HG02840 (cell line): ENCODE results near the gene KDM4B.

Experiments
- ATAC-seq: cut with Tn5 transposase; IDR thresholded peaks from one replicate; pipeline ENCODE4 v1.9.1; 2021; ENCODE audit warnings: mild to moderate bottlenecking, moderate library complexity, moderate number of reproducible peaks; ENCODE audit not compliant: unreplicated experiment, low FRiP score

KDM4B gene

DNA sequence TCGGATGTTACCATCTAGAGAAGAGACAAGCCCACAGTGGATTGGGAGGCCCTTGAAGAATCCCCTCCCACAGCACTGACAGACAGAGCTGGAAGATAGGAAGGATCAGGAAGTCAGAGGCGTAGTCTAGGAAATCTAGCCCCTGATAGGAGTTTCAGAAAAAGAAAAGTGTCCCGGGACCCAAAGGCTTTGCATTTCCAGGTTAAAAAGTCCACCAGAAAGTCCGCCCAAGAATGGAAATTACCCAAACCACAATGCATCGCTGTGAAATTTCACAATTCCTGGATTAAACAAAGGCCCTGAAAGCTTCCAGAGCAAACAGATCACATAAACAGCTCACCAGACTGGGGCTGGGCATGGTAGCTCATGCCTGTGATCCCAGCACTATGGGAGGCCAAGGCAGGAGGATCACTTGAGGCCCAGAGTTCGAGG is 146.9 kb downstream of the KDM4B start:
- ATAC-seq = no peak

DNA sequence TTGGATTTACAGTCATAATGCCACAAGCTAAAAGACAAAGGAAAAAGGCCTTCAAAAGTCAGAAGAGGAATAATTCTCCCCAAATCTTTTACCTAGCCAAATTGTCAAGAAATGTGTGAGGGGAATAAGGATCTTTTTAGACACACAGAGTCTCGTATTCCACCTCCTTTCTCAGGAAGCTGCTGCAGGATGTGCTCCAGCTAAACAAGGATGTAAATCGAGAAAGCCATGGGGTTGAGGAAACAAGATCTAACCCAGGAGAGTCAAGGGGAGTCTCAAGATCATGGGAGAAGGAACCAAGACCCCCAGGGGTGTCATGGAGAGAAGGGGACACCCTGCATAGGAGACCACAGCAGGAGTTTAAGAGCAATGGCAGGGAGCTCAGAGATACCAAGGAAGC is 147.4 kb downstream of the KDM4B start:
- ATAC-seq = no peak

DNA sequence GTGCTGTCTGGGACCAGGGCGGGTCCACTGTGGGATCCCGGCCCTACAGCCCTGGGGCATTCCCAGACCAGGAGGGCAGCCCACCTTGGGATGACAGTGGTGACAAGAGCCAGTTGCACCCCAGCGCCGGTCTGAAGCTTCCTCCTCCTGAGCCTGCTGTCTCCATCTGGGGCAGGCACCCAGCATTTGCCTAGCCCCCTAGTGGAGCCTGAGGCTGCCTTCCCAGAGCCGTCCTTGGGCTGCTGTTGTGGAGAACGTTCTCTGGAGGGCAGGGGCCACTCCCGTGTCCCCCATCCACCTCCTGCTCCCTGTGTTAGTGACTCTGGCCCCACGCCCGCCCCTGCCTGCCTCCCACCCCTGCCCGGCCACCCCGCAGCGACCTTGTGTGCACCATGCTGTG is 148.5 kb downstream of the KDM4B start:
- no peak for ATAC-seq

DNA sequence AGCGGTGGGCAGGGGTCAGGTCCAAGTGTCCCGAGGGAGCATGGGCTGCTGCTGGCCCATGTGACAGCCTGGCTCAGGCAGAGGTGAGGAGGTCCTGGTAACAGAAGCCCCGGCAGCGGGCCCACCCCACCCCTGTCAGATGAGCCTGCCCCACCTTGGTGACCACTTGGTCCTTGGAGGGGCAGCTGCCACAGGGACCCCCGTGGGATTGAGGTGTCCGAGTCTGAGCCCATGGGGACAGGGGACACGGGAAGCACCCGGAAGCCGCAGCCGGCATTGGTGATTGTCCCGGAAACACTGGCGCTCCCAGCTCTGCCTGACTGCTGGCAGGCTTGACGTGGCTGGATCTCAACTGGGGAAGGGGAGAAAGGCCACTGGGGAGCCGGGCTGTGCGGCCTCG is 149.1 kb downstream of the KDM4B start:
- ATAC-seq = no peak

DNA sequence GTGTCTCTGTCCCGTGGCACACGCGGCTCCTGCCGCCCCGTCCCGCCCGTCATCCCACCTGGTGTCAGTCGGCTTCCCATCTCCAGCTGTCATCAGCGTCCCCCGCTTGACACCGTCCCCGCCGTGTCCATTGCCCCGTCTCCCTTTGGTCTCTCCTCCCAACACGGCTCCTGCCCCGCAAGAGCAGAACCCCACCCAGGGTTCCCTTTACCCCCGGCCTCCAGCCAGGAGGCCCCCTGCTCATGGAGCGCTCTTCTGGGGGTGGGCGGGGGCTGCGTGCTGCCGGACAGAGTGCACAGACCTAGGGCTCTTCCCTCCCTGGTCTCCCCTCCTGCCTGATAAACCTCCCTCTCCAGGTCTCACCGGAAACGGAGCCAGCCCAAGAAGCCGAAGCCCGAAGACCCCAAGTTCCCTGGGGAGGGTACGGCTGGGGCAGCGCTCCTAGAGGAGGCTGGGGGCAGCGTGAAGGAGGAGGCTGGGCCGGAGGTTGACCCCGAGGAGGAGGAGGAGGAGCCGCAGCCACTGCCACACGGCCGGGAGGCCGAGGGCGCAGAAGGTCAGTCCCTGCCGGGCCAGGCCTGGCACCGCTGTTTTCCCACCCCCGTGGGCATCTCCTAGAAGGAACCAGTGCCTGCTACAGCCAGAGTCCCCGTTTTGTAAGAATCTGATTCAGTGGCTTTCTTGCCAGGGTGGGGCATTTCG is 150.5 kb downstream of the KDM4B start:
- no peak for ATAC-seq

DNA sequence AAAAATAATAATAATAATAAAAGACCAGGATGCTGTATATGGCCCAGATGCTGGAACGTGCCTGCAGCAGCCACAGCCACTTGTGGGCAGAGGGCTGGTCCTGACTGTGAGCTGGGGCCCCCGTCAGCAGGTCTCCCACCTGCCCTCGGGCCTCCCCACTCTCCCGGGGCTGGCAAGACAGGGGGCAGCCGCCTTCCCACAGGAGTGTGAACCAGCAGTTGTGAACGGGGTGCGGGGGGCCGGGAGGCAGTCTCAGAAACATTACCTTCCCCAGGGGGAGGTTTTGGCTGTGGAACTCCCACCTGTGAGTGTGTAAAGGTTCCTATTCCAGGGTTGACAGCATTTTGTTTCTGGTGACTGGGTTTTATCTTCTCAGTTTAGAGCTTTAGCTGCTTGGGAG is 151.4 kb downstream of the KDM4B start:
- no peak for ATAC-seq

DNA sequence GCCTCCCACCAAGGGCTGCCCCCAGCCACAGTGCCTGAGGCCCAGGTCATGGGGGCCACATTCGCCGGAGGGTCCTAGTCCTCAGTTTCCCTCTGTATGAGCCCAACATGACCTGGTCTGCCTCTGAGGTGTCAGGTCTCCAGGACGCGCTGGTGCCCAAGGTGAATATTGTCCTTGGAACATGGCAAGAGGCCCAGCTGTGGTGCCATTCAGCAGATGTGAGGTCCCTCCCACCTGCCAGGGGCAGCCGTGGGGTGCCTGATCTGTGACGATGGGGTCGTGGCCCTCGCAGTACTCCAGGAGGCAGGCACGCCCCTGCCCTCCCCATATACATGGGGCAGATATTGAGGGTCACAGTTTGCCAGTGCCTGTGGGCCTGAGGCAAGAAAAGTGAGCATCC is 151.9 kb downstream of the KDM4B start:
- no peak for ATAC-seq

DNA sequence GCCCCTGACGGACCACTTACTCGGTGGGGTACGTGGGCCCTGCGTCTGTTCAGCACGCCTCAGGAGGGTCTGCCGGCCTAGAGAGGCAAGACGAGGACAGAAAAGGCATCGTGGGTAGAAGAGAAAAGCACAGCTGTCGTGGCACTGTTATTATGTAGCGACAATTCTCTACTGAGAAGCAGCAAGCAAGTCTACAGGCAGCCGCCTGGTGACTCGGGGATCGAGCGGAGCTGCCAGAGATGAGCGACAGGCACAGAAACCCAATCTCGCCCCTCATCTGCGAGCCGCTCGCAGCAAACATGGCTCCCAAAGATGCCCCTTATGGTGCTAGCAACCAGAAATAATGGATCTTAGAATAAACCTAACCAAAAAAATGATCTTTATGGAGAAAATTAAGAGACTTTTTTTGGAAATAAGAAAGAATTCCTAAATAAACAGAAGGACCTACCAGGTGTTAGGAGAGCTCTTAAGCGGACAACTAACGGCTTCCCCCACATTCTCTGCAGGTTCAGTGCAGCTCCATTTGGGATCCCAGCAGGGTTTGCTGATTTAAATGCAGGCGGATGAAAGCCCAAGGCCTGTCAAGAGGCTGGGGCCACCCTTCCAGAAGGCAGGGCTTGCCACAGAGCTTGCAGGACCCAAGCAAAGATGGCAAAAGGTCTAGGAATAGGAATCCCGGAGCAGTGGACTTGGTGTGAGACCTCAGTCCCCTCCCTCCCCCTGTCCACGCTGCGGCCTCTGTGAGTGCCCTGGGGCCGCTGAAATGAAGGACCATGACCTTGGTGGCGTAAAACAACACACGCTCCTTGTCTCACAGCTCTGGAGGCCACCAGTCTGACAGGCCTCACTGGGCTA is 152.6 kb downstream of the KDM4B start:
- no peak for ATAC-seq

DNA sequence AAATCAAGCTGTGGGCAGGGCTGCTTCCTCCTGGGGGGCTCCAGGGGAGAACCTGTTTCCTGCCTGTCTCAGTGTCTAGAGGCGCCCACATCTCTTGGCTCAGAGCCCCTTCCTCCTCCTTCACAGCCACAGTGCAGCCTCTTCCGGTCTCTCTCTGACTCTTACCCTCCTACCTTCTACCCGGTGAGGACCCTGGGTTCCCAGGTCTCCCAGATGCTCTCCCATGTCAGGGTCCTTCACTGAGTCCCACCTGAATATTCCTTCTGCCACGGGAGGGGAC is 153.1 kb downstream of the KDM4B start:
- ATAC-seq = no peak

DNA sequence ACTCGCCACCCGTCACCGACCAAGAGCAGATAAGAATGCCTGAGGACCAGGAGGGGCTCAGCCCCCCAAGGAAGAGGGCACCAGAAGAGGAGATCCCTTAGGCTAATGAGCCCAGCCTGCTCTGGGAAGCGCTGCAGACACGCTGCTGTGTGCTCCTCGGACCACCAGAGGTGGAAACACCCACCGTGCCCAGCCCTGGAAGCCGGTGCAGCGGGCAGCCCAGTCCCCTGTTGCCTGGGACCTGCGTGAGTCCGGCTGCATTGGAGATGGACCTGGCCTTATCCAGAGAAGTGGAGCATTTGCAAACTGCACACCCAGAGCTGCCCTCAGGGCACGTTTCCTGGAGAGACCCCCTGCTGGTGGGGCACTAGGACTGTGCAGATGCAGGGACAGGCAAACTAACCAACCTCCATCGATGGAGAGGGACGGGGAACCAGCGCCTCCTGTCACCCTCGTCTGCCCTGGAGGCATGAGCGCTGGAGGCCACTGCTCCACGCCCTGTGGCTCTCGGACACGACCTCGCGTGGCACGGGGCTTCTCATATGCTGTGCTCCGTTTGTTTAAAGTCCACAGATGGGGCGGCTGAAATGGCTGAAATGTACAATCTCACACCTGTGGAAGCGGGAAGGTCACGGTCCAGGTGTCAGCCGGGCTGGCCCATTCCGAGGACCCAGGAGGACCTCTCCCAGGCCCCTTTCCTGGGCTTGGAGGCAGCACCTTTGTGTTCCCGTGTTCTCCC is 153.9 kb downstream of the KDM4B start:
- ATAC-seq = no peak

DNA sequence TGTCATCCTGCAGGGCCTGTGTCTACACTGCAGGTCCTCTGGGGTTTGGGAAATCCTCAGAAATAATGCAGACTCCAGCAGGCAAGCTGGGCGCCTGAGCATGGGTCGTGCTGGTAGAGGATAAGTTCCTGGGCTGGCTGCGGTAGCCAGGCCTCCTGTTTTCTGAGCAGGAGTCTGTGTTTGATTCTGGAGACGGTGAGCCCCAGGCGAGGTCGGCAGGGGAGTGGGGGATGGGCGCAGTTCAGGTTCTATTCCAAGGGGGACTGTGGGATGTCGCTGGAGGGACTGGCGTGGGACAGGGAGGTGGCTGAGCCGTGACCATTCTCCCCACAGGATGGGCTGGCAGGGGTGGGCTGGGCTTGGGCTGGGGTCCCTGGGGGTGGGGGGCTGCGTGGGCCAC is 154.7 kb downstream of the KDM4B start:
- no peak for ATAC-seq

DNA sequence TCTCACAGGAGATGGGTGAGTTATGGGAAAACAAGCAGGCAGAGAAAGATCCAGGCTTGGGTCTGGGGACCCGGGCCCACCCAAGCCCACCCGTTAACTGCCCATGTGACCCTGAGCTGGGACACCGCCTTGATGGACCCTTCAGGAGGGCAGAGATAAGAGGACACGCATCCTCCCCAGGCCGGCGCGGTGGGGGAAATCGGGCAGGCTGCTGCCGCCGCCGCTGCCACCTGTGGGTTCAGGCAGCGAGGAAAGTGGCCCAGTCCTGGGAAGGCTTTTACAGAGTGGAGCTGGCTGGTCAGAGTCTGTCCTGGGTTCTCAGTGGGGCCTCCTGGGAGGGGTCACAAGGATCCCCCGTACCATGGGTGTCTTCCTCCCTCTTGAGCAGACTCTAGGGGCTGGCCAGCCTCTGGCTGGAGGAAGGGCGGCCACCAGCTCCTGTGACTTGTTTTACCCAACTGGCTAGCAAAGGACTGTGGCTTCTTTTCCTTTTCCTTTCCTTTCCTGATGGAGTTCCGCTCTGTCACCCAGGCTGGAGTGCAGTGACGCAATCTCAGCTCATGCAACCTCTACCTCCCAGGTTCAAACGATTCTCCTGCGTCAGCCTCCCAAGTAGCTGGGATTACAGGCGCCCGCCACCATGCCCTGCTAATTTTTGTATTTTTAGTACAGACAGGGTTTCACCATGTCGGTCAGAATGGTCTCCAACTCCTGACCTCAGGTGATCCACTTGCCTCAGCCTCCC is 155.4 kb downstream of the KDM4B start:
- ATAC-seq = no peak

DNA sequence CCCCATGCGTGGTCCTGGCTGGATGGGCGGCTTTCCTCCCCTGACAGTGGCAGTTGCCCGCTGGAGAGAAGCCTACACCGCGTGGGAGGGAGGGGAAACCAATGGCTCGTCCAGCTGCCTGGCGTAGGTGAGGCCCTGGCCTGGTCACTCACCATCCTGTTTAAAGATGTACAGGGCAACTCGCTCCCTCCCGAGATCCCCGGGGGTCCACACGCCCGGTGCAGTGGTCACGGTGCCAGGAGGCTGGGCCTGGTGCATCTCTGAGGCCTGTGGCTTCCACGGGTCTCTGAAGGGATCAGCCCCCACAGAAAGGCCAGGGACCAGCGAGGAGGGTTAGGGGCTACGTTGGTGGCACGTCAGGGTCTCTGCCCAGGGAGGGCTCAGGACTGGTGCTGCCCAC is 156.5 kb downstream of the KDM4B start:
- no peak for ATAC-seq

DNA sequence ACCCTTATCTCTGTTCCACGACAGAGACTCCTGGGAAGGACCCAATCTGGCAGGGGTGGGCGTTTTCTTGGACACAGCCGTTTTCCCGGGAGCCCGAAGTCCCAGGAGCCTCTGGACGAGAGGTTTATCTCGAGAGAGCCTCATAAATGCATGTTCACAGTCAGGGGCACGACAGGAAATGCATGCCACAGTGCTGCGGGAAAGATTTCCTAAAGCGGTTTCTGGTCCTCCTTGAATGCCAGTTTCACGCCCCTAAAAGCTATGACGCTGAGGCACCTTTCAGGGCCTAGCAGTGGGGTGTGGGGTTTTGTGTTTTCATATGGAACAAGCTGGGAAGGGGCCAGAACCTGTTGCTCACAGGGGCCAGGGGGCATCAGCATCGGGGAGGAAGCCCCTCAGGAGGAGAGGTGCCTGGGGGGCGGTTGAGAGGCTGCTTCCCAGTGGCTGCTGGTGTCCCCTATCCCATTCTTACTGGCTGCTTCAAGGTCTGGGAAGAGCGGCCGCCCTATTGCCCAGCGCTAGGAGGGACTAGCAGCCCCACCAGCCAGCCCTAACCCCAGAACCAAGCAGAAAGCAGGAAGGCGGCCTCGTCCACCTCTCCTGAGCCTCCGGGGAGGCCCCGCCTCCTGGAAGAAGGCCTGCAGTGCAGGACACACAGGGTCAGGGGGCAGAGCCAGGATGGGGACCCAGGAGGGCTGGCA is 157.0 kb downstream of the KDM4B start:
- no peak for ATAC-seq

DNA sequence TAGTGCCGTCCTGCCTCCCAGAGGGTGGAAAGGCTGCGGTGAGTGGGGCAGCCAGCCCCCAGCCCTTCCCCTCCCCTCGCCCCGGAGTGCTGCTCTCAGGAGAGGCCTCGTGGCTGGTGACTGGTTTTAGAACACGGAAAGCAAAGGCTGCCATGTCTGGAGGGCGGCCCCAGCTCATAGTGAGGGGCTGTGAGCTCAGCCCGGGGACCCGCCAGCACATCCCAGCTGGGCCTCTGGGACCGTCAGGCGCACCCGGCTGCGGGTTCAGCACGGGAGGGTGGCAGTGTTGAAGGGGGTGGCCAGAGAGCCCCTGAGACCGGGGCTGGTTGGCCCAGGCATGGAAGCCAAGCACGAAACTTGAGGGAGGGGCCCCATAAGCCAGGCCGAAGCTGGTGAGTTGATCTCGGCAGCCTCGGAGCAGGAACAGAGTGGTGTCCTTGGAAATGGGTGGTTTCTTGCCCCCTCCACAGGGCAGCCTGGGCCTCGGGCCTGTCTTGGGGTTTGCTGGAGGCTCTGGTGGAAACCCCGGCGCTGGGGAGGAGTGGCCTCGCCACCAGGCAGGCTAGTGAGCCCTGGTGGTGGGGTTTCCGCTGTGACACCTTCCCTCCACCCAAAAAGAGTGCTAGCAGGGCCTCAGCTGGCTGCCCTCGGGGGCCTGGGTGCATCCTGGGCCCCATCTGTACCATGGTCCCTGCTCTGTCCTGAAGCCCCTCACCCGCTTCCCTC is 157.7 kb downstream of the KDM4B start:
- ATAC-seq = no peak

DNA sequence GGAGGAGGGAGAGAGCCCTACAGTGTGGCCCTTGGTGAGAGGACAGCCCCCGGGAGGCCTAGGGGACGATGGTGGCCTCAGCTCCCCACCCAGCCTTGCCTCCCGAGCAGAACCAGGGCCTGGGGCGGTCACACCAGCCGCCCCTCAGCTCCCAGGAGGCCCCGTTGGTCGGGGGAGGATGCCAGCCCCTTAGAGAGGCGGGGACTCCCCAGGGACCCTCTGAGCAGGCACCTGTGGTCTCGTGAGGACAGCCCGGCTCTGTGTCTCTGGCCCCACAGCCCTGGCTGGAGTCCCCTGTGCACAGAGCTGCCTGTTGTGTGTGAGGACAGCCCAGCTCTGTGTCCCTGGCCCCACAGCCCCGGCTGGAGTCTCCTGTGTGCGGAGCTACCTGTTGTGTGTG is 158.8 kb downstream of the KDM4B start:
- ATAC-seq = no peak

DNA sequence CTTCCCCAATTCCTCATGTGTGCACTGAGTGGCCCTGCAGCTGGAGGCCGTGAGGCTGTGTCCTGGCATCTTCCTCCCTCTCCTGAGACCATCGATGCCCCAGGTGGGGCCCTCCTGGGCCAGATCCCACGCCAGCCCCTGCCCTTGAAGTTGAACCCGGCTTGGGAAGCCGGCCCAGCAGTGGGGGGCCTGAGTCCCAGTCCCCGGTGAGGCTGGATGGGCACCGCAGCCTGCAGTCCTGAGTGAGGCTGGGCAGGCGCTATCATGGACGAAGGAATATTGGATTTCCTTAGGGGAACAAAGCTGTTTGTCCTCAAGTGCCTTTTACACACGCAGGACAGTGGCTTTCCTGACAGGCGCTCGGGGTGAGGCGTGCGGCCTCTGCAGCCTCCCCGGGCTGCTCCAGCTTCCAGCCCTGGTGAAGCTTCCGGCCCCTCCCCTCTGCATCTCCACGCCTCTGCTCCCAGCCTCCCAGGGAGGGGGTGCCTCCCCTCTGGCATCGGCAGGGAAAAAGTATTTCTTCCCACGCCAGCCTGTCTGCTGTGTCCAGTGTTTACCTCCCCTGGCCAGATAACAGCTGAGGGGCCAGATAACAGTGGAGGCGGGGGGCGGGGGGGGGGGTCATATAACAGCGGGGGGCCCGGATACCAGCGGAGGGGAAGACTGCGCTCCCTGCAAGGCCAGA is 159.5 kb downstream of the KDM4B start:
- ATAC-seq = no peak

DNA sequence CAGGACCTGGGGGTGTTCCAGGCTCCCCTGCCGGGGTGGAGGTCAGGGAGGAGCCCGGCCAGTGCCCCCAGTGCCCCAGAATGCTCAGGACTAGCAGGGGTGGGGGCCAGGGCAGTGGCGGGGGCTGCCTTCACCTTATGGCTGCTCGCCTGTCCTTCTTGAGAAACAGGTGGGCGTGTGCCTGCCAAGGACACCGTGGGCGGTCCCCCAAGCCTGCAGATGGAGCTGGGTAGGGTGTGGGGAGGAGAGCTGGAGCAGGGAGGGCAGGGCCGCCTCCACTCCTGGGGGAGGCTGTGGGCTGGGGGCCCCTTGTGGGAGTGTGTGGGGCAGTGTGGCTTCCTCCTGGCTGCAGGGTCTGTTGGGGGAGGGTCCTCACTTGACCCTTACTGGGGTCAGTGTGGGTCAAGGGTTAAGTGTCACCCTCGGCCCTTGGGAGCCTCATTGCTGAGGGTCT is 160.1 kb downstream of the KDM4B start:
- no peak for ATAC-seq

DNA sequence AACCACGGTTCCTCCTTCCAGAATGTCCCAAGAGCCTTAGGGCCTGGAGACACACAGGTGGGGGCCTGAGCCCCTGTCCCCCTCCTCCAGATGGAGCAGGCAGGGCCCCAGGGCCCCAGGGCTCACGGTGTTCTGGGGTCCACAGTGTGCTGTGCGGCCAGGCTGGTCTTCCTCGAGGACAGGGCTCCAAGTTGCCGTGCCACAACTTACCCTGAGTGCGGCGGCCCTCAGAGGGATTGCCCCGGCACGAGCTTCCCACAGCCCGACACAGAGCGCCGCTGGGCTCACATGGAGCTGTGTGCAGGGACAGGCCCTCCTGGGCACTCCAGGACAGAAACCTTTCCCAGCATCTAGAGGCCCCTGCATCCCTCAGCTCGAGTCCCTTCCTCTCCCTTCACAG is 160.8 kb downstream of the KDM4B start:
- no peak for ATAC-seq
